NCI-H748 (cell line): ENCODE results near the gene SHROOM1.

Experiments used
- DNase-seq: peaks from one replicate; lab custom pipeline; 2025; ENCODE audit not compliant: unreplicated experiment; lab: John Stamatoyannopoulos, UW

SHROOM1 gene

DNA sequence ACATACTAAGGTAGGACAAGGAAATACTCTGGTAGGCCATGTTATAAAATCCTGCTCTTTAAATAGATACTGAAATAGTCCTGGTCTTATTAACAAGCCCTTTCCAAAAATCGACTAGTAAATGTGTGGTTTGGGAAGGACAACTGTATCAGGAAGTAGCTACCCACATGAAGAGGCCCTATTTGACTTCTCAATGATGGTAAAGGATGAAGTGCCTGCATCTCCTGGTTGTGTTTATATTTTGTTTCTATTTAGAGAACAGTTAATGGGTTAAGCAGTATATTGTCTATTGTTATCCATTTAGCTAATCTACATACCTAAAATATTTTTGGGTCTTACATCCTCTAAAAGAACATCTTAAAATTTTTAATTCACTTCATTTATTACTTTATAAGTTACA lies 23.3 kb upstream of the SHROOM1 start:
- DNase-seq = no peak

- DNase-seq = no peak
Observed at GRCh38 chr5:132853323-132853722, 22.9 kb upstream of the SHROOM1 start.

DNA sequence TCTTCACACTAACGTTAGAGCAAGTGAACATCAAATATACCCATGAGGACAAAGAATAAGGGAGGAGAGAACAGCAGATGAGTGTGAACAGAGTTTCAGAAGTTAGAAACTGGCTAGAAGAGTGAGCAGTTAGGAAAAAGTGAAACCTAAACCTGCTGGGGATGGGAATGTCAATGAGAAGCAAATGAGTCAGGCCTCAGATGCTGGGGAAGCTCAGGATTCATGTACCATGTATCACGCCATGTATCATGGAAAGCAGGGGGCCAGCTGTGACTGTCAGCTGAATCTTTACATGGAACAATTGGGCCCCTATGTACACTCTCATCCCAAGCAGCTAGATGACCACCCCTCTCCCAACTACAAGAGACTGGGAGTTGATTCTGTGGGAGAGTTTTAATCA lies 19.6 kb upstream of the SHROOM1 start:
- no peak for DNase-seq

GRCh38 chr5:132849347-132849746 lies 18.9 kb upstream of the SHROOM1 start:
- DNase-seq = no peak

DNA sequence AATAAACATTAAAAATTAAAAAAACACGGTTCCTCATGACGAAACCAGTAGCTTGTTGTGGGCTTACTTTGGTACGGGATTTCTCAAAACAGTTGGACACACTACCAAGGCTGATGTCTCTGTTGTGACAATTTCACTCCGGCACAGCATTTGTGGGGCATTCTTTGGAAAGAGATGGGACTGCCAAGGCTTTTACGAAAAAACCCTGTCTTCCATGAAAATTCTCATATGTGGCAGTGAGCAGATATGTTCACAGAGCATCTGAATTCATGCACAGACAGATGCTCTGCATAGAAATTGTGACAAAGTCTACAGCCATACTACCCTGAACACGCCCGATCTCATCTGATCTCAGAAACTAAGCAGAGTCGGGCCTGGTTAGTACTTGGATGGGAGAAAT lies 17.8 kb upstream of the SHROOM1 start:
- no peak for DNase-seq

DNA sequence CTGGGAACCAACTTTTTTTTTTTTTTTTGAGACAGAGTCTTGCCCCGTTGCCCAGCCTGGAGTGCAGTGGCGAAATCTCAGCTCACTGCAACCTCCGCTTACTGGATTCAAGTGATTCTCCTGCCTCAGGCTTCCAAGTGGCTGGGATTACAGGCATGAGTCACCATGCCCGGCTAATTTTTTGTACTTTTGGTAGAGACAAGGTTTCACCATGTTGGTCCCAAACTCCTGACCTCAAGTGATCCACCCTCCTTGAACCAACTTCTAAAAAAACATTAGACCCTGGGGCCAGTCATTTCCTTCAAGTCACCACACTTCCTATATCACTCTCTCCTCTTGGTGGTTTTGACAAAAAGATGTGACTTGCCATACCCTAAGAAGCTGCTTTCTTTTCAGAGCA lies 10.9 kb upstream of the SHROOM1 start:
- no peak for DNase-seq

- DNase-seq = peak; percentile 48
Observed at GRCh38 chr5:132840896-132841295, 10.4 kb upstream of the SHROOM1 start.

DNA sequence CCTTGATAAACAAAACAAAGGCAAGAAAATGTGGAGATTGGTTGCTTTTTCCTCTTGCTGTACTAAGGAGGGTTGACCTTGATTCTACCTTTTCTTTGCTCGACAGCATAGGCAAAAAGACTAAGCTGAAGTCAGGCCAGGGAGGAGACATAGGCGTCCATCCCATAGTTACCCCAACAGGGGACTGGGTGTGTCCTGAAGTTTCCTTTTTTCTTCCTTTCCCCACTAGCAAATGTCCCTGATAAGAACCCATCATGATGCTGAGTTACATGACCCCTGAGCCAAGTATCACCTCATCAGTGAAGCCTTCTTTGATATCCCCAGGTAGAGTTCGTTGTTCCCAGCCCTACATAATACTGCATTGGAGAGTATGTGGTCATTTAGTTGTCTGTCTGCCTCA lies 9.9 kb upstream of the SHROOM1 start:
- DNase-seq = no peak

- DNase-seq = no peak
Observed at GRCh38 chr5:132839426-132840301, 9.2 kb upstream of the SHROOM1 start.

DNA sequence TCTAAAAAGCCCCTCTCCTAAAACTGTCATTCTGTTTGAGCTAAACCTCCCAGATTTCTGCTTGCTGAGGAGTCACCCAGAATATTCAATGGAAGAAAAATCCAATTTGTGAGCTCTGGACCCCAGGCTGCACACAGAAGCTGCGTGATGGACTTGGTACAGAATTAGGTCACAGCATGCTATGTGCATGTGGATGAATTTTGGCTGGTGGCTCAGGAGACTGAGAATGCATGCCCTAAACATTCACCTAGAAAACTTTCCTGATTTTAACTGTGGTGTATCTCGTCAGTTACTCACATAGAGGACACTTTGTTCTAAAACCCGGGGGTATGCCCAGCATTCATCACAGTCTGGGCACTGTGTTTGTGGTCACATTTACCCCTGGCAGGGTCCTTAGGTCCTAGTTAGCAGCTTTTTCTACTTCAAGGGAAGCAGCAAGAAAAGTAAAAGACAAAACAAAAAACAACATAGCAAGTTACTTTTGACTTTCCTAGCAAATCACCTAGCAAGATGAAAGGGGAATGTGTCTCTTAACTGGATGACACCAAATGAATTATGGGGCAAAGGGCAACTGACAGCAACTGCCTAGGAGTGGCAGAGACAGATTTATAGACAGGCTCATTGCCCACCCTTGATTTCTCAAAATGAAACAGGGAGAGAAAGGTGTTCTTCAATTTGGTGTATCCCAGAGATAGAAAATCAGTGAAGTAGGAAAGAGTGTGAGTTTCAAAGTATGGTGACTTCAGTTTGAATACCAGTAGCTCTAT lies 8.3 kb upstream of the SHROOM1 start:
- DNase-seq = no peak

GRCh38 chr5:132837868-132838267 lies 7.4 kb upstream of the SHROOM1 start:
- DNase-seq = no peak

DNA sequence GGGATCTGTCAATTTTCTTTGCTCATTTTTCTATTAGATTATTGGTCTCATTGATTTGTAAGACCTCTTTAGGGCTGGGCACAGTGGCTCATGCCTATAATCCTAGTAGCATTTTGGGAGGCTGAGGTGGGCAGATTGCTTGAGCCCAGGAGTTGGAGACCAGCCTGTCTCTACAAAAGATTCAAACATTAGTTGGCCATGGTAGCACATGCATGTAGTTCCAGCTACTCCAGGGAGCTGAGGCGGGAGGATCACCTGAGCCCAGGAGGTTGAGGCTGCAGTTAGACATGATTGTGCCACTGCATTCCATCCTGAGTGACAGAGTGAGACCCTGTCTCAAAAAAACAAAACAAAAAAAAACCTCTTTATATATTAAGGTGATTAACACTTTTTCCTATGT lies 6.4 kb upstream of the SHROOM1 start:
- DNase-seq = no peak

DNA sequence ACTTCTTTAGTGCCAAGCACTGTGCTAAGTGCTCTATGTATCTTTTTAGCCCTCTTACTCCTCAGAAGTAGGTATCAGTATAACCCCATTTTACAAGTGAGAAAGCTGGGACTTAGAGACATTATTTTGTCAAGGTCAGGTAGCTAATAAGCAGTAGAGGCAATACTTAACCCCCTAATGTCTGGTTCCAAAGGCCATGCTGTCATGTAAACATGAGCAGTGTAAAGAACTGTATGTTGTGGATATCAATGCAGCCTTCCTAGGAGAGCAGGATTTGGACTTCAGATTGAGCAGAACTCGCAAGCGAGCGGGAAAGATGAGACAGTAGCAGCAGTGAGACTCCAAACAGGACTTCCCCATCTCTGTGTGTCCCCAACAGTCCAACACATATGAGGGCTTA lies 3.6 kb upstream of the SHROOM1 start:
- no peak for DNase-seq

- no peak for DNase-seq
Observed at GRCh38 chr5:132832612-132833011, 2.2 kb upstream of the SHROOM1 start.

DNA sequence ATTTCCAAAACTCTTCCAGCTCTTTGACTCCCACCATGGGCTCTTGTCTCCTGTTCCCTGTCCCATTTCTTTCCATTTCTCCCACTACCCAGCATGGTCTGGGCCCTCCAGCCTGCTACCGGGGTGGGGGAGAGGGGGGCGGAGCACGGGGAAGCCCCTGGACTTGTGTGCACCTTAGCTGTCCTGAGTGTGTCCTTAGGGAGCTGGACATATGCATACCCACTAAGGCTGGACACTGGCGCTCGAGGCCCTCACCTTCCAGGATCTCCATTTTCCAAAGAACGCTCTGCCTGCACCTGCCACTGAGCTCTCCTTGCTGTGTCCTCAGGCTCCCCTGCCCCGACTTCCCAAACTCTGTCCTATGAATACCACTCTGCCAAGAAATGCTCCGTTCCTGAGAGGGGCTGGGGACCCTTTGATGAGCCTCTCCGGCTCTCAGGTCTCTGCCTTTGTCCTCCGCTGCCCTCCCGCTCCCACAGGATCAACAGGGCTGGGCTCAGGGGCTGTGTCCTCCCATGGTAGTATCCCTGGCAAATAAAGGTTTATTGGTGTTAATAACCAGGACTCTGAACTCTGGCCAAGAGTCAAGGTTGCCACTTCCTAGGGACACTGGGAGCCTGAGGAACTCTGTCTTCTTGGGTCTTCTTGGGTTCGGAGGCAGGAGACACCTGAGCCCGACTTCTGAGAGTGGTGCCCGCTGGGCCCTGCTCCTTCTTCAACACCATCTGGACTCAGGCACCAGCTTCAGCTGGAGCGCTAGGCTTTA lies 831 bp upstream of the SHROOM1 start:
- no peak for DNase-seq

DNA sequence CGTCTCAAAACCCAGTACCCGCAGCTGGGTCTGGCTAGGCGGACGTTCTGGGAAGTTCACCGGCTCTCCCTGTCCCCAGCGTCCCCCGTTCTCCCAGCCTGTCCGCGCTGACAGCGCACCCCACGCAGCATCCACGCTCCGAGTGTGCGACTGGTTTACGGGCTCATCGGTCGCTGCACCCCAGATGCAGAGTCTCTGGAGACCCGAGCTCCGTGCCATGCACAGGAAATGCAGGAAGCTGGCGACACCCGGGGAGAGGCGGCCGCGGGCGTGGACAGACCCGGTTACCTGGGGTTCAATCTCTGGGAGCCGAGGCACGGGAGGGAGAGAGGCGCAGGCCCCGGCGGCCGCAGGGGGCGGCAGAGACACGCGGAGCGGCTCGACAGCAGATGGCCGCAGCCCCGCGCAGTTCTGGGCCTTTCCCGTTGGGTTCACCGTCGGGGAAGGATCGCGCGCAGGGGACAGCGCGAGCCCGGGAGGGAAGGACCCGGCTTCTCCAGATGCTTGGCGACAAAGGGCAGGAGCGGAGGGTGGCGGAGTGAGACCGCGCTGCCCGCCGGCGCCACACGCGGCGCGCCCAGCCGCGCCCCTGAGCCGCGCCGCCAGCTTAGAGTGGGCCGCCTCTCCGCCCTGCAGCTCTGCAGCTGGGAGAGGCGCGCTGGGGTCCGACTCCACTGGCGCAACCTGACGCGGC lies 558 bp downstream of the SHROOM1 start:
- peak; percentile 84 for DNase-seq

DNA sequence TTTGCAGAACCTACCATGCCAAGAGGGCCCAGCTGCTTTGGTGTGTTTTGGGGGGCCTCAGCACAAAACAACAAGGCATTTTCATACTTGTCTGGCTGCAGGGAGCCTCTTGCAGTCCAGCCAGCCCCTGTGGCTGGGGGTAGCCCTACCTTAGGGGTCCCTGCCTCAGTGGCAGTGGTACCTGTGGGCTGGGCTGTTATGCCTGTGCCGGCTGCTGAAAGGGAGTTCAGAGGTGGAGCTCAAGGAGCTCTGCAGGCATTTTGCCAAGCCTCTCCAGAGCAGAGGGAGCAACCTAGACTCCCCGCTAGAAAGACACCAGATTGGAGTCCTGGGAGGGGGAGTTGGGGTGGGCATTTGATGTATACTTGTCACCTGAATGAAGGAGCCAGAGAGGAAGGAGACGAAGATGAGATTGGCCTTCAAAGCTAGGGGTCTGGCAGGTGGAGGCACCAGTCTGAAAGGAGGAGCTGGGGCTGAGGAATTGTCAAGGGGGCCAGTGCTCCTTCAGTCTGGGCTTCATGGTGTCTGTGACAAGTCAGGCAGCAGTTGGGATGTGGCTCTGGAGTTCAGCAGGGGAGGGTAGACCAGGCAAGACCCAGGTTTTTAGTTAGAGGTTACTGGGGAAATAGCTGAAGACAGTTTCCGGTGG lies 1.5 kb downstream of the SHROOM1 start:
- no peak for DNase-seq

DNA sequence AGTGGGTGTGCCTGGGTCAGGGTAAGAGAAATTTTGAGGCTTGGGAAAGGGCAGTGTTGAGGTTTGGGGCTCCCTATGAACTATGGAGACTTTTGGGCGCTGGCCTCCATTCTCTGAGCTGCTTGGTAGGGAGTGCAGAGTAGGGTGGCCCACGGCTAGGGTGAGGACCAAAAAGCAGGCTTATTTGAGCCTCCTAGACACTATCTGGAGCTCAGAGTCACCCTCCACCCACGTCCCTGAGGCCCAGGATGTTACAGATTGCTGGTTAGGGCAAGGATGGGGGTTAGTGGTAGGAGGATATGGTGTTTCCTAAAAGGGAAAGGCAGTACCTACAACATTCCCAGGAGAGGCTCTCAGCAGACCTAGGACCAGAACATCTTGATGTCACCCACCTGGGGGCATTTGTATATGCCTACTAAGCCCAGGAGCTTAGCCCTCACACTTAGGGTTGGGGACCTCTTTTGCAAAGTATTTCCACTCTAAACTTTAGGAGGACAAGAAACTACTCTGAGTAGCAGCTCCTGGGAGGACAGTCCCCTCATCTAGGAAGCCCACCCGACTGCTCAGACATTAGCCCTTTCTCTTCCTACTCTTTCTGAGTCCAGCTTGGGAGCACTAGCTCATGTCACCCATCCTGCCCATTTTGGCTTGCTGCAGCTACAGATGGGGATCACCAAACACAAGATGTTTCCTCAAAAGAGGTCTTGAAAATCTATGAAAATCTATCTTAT lies 2.3 kb downstream of the SHROOM1 start:
- DNase-seq = no peak

GRCh38 chr5:132826424-132827082 lies 3.9 kb downstream of the SHROOM1 start:
- DNase-seq = no peak
